Activated T-cell treated with anti-CD3 and anti-CD28 coated beads, Interleukin-2, amount 50 U/mL, for 48 hours (primary cell): ENCODE results near the gene UBE2E2.

Source experiments
- DNase-seq, 2 experiments: peaks; one replicate each; pipeline ENCODE4 v3.0.0-alpha.2; 2020

The UBE2E2 gene

DNA sequence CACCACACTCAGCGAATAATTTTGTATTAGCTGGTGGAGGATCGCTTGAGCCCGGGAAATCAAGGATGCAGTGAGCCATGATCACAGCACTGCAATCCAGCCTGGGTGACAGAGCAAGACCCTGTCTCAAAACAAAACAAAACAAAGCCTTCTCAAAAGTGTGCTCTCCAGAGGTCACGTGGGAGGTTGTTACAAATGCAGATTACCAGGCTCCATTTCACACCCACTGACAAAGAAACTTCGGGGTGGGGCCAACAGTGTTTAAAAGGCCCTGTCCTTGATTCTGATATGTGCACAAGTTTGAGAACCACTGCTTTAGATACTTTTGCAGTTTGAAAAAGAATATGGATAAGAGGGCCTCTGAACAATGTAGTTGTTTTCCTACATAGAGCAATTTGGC, 80.5 kb downstream of the UBE2E2 start:
- no peak for DNase-seq

DNA sequence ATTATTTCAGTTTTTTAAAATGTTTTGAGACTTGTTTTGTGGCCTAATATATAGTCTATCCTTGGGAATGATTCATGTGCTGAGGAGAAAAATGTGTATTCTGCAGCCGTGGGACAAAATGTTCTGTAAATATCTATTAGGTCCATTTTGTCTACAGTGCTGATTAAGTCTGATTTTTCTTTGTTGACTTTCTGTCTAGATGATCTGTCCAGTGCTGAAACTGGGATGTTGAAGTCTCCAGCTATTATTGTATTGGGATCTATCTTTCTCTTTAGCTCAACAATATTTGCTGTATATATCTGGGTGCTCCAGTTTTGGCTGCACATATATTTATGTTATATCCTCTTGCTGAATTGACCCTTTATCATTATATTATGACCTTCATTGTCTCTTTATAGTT, 85.2 kb downstream of the UBE2E2 start:
- no peak for DNase-seq

DNA sequence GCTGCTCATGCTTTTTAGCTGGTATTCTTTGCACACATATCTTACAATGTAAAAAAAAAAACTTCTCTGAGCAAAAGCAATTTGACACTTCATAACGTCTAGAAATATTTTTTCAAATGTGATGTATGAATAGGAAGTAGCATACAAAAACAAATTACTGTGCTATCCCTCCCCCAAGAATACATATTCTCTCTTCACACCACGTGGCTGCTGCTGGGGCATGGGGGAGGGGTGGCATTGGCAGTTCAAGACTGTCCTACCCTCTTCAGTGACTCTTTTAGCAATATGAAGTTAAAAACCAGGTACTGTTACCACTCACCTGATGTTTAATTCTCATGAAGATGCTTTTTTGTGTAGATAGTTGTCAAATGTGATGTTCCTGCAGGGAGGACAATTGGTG, 85.6 kb downstream of the UBE2E2 start:
- no peak for DNase-seq

DNA sequence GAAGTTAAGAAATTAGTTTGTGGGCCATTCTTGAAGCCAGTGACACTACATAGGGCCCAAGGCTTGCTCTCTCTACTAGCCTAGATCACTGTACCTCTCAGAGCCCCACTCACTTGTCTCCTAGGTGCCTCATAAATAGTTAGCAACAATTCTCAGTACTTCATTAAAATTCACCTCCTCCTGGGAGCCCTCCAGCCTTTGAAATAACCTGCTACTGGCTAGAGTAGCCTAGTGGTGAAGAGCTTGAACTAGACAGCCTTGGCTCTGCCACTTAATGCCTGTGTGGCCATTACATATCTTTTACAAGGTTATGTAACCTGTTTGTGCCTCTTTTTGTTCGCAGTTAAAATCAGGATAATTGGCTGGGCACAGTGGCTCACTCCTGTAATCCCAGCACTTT, 89.3 kb downstream of the UBE2E2 start:
- DNase-seq: no peak

DNA sequence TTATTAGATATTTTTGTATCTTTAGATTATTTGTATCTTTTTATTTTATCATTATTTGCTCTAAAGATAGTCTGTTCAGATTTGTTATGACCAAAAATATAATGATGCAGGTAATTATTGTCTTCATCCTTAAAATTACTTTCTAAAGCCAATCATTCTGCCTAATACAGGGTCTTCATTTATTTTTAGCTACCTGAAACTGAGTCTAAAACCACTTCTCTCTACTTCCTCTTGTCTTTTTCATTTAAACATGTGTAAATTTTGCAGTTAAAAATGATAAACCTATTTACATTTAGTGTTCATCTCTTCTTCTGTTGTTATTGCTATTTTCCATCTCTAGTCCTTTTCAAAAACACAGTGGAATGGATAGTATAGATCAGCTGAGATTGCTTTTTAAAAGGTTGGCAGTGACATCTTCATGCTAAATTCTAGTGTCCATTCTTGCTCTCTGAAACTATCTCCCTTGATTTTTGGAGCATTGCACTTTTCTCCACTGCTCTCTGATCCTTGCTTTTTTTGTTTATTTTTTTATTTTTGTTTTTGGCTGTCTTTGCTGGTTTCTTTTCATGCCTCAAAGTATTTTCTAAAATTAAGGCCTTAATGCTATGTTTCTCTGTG, 91.8 kb downstream of the UBE2E2 start:
- no peak for DNase-seq

DNA sequence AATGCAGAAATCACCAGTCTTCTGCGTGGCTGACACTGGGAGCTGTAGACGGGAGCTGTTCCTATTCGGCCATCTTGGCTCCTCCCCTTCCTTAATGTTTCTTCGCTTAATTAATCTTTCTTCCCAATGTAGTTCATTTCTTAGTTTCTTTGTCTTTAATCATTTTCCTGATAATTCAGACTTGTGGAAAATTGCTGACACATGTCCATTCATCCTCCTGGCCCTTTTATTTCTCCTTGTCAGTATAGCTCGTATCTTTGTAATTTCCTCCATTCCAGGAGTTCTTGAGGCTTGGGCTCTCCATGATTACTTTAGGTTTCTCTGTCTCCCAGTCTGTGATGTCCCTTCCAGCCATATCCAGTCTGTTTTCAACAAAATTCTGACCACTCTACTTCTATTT, 98.7 kb downstream of the UBE2E2 start:
- no peak for DNase-seq

DNA sequence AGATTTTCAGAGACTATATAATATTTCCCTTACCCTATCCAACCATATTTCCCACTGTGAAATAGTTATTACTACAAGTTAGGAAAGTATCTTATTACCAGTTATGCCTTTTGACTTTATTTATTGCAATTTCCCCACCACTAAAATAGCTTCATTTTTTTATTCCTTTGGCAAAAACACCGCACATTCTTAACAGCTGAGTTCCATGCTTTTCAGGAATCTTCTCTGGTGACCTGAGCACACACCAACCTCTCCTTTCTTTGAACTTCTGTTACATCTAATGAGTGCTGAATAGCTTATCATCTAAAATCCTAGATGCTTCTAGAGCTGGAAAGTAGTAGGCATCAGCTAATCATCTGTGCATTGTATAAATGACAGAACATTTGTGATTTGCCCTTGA, 99.1 kb downstream of the UBE2E2 start:
- no peak for DNase-seq

DNA sequence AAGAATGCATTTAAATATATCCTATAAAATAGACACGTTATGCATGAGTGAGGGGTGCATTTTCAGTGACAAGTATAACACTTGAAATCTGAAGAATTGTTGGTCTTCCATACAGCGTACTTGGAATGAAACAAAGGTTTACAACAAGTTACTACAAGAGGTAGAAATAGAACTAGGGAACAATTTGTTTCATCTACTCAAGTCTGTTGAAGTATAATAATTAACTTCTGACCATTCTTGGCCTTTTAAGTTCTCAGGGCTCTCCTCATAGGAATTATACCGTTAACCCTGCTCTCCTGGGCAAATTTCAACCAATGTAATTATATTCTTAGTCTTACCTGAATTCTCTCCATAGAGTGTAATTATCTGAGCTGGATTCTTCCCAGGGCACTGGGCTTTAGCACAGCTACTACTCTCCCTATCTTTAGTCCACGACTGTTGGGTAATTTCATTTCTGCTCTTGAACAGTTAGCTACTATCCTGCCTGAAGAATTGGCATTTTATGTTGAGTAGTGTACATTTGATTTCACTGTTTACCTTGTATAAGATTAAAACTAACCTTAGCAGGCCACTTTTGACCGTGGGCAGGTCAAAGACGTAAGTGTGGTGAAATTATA, 100.6 kb downstream of the UBE2E2 start:
- DNase-seq: no peak

DNA sequence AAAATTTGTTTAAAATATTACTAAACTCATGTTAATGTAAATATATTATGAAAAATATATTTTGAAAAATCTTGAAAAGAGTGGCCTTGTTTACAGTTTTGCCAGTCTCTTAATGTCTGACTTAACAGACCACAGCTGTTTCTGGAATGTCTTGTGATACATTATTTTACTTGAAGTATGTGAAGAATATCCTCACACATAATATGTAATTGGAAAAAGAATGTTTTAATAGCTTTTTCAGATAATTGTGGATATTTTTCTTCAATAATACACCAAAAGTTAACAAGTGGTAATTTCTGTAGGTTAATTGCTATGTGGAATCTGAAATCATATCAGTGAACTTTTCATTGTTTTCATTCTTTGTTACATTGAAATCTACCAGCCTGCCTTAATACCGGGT, 101.3 kb downstream of the UBE2E2 start:
- no peak for DNase-seq

DNA sequence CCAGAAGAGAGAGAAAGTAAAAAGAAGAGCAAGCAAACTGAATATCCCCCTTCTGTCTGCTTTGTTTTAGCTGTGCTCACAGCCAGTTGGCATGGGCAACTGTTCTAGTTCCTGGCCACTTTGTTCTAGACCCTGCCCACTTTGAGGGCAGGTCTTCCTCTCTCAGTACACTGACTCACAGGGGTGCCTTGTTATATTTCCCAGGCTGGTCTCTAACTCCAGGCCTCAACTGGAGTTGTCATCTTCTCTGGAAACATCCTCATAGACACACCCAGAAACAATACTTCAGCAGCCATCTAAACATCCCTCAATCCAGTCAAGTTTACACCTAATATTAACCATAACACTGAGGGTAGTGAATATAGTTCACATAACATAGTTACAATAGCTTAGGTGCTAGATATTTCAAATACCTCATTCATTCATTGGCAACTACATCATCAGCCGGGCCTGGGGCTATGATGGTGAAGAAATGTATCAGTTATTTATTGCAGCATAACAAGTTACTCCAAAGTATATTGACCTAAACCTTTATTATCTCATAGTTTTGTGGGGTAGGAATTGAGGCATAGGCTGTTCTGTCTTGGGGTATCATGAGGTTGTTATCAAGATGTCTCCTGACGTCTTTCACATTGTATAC, 106.0 kb downstream of the UBE2E2 start:
- DNase-seq: no peak

DNA sequence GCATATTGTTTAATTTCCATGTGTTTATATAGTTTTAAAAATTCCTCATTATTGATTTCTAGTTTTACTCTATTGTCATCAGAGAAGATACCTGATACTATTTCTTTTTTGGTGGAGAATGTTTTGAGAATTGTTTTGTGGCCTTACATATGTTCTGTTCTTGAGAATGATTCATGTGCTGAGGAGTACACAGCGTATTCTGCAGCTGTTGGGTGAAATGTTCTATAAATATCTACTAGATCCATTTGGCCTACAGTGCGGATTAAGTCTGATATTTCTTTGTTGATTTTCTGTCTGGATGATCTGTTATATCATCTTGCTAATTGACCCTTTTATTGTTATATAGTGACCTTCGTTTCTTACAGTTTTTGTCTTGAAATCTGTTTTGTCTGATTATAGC, 109.7 kb downstream of the UBE2E2 start:
- DNase-seq: no peak

DNA sequence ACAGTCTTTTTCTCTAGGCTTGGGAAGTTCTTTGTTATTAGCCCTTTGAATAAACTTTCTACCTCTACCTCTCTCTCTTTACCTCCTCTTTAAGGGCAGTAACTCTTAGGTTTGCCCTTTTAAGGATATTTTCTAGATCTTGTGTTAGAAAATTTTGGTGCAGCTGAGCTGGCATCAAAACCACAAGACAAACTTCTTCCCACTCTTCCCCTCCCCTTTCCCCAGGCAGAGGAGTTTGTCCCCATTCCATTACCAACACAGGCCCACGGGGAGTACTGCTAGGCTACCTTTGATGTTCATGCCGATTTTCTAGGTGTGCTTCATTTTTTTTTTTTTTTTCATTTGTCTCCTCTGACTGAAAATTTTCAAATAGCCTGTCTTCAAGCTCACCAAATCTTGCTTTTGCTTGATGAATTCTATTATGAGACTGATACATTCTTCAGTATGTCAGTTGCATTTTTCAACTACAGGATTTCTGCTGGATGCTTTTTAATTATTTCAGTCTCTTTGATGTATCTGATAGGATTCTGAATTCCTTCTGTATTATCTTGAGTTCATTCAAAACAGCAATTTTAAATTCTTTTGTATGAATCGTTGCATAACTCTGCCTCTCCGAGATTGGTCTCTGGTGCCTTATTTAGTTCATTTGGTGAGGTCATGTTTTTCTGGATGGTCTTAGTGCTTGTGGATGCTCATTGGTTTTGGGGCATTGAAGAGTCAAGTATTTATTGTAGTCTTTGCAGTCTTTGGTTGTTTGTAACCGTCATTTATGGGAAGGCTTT, 112.0 kb downstream of the UBE2E2 start:
- no peak for DNase-seq

DNA sequence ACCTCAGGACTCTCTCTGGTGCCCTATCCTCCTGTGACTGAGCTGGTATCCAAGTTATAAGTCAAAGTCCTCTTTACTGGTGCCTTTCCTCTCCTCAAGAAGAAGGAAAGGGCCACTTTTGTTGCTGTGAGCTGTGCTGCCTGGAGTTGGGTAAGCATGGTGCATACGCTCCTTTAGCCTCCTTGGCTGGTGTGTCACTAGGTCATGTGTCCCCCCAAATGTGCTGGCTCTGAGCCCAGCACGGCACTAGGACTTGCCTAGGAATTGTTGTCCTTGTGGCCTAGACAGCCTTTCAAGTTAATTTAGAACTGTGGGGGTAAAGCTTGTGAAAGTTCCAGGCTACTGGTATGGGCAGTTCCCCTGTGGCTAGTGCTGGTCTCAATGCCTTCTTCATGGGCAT, 113.8 kb downstream of the UBE2E2 start:
- no peak for DNase-seq

DNA sequence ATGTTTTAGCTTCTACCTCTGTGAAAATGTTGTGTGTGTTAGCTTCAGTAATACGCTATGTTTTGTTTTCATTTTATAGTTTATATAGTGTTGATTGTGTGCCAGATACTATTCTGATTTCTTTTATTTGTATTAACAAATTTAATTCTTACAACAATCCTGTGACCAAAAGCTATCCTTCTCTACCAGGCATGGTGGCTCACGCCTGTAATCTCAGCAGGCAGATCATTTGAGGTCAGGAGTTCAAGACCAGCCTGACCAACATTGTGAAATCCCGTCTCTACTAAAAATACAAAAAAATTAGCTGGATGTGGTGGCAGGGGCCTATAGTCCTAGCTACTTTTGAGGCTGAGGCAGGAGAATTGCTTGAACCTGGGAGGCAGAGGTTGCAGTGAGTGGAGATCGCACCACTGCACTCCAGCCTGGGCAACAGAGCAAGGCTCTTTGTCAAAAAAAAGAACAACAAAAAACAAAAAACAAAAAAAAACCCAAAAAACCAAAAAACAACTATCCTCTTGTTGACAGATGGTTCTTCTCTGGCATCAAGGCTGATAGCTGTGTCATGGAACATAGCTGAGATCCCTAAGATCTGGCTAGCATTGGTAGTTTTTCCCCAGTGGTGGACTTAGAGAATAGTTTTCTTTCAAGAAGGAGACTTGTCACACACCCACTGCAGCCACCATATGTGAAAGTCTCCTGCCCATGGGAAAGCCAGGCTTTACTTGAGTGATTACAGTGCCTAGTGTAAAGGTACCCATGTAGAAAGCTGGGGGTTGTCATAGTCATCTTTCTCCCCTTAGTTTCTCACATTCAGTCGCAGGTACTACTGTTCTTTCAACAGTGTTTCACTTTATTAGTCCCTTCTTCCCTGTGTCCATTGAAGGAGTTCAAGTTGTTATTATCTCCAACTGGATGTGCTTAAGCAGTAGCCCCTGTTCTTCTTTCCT, 116.5 kb downstream of the UBE2E2 start:
- no peak for DNase-seq

DNA sequence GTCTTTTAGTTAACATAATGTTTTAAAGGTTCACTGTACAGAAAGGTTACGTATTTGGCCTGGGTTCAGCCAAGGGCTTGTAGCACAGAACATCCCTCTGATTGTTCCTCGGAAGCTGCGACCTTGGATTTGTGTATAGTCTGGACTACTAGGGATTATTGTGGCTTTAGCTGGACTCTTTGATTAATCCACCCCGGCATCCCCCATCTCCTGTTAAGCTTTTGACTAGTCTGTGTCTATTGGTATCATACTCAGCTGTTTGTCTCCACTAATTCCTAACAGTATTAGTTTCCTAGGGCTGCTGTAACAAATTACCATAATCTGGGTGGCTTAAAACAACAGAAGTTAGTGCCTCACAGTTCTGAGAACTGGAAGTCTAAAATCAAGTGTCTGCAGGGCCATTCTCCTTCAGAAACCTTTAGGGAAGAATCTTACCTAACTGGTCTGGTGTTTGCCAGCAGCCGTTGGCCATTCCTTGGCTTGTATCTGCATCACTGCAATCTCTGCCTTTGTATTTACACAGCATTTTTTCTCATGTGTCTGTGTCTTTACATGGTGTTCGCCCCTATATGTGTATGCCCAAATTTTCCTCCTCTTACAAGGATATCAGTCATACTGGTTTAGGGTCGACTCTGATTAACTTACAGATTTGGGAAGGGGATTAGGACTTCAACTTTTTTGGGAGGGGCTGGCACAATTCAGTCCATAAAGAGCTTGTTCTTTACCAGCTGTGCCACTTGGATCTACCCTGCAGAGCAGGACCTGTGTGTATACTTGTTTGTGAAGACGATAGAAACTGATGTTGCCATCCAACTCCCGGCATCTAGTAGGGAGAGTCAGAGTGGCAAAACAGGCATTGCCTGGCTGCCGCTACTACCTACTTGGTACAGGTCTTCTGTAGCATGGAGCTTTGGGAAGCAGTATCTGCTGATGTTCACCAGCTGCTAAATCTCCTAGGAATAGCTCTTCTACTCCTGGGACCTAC, 117.8 kb downstream of the UBE2E2 start:
- no peak for DNase-seq

DNA sequence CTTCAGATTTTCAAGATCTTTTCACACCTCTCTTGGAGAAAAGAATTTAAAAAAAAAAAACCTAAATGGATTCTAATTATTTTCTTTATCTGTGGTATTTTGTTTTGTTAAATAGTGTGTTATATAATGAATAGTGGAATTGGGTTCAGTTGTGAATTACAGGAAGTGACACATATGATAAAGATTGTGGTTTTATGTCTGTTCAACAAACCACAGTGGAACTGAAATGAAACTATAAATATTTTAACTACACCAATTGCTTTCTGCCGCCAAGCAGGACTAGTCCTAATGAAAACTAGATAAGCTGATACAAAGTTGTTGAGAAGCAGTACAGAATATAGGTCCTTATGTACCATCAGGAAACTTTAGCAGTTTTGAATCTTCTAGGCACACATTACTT, 121.6 kb downstream of the UBE2E2 start:
- no peak for DNase-seq

DNA sequence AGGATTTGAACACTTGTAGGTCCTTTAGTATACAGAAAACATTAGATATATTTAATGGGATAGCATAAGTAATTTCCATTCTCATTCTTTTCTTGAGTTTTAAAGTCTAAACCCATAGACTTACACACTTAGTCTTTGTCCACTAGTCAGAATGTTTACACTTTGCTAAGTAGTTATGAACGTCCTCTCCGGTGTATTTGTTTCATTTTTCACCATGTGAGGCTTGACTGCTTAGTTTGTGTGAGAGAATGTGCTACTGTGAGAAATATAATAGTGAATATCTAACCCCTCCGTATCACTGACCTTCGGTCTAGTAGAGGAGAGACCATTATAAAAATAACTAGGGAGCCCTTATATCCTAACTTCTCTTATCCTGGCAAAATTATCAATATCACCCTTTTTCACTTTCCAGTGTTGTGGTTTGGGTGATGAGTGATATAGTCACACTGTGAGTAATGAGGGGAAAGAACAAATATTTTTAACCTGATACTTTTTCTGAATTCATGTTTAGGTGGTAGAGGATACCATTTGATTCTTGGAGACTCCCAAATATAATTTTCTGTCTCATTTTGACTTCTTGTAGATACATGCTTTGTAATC, 122.4 kb downstream of the UBE2E2 start:
- no peak for DNase-seq

DNA sequence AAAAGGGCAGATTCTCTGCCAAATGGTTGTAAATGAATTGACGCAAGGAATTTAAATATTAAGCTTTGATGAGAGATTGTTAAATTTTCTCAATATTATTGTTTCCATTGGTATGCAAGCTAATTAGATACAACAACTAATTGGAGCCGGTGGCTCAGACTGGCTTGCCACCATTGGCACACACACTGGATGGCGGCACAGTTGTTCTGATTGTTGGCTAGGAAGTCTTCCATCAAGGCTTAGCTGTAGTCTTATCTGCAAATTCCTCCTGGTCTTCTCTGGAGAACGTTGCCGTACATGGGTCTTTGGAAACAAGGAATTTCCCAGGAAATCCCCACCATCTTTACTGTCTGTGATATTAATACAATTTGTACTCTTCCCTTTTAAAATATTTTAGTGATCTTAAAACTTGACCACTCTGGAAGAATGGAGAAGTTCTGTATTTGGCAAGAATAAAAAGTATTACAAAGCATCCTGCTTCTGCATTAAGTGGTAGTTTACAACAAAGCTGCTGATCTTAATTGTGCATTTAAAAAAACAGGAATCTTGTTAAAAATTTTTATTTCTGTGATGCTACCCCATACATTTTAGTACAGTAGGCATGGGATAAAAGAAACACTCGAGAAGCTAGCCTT, 126.5 kb downstream of the UBE2E2 start:
- DNase-seq: no peak

DNA sequence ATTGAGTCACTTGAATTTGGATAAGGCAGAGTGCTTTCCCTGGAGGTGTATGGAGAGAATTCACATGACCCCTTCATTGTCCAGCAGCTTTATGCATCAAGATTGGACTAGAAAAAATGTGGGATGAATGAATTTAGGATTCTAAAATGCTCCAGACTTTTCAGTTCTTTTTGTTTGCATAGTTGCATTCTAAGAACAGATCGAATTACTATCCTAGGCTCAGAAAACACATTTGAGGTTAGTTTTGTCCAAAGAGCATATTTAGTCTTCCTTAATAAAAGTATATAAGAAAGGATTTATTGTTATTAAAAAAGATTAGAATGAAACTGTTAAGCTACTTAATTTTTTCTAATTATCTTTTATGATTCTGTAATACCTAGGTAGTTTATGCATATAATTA, 127.4 kb downstream of the UBE2E2 start:
- no peak for DNase-seq

DNA sequence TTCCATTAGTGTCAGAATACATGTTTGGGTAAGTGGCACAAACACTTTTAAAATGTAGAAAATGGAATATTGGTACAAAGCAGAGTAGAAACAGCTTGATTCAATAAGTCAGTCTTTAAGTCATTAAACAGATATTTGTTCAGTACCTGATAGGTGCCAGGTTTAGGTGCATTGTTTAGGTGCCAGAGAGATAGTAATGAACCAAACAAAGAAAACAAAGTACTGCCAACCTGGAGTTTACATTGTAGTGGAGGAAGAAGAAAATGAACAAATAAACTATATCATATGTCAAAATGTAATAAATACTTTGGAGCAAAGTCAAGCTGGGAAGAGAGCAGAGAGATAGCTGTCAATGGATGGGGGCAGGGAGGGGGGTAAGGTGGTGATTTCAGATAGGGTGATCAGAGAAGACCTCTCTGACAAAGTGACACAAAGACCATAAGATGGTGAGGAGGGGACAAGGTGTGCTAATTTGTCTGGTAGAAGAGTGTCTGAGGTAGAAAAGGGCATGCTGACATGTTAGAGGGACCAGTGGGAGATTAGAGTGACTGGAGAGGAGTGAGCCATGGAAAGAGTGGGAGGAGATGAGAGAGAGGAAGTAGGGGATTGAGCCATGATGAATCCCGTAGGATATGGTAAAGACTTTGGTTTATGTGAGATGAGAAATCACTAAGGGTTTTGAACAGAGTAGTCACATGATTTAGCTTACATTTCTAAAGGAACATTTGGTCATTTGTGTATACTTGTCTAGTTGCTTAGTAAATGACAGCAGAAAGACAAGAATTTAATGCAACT, 128.2 kb downstream of the UBE2E2 start:
- no peak for DNase-seq
